ENCODE data around the gene VDAC1.

DNA sequence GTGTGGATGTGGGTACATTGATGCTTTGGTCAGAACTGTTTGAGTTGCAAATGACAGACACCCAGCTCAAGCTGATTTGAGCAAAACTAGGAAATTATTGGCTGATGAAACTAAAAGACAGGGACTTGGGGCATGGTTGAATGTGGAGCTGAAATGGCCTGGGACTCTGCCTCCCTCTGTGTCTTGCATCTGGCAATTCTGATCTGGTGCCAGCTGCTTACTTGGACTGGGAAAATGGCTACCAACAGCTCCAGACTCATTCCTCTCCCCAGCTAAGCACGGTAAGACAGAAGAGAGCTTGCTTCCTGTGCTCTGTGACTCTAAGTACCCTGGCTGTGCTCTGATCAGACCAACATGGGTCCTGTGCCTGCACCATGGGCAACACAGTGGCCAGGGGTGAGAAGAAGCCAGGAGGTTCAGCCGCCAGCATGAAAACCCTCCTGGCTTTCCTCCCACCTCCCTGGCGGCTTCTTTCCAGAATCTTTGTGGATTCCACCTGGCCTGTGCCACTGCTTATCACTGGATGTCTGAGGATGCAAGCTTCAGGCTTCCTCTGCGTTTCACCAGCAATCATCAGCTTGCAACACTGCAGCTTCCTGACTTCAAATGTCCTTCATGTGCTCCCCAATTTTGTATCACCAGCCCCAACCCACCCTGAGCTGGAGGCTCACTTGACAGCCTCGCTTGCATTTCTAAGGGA lies 80.4 kb downstream of the VDAC1 start:
- TF ChIP-seq, protein P1, sequence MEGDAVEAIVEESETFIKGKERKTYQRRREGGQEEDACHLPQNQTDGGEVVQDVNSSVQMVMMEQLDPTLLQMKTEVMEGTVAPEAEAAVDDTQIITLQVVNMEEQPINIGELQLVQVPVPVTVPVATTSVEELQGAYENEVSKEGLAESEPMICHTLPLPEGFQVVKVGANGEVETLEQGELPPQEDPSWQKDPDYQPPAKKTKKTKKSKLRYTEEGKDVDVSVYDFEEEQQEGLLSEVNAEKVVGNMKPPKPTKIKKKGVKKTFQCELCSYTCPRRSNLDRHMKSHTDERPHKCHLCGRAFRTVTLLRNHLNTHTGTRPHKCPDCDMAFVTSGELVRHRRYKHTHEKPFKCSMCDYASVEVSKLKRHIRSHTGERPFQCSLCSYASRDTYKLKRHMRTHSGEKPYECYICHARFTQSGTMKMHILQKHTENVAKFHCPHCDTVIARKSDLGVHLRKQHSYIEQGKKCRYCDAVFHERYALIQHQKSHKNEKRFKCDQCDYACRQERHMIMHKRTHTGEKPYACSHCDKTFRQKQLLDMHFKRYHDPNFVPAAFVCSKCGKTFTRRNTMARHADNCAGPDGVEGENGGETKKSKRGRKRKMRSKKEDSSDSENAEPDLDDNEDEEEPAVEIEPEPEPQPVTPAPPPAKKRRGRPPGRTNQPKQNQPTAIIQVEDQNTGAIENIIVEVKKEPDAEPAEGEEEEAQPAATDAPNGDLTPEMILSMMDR (IDR thresholded peaks at IDR 0.05): no peak
- TF ChIP-seq EZH2 (IDR thresholded peaks at IDR 0.05; ENCODE audit: borderline replicate concordance, insufficient read depth, low read depth, low read length, poor library complexity, severe bottlenecking): no peak
